Right lung (tissue), 5 donors: ENCODE results near the gene AURKA. TPM values are rescaled to one million over a fixed set of nuclear protein-coding genes. Genes with fewer than 3 reads are reported as not detected.
"Not testable (repeated sequence)": the region's sequence is repeated elsewhere in the genome, so short reads cannot be mapped to it uniquely, and the experiment has no call there.

Source experiments
- DNase-seq, 2 donors: peaks; one replicate each; pipeline ENCODE4 v3.0.0-alpha.2; 2013
- polyA plus RNA-seq, 5 donors: library from polyadenylated mRNA; unstranded; fragments of 120-200 nt; gene quantifications; one replicate each; pipeline versions ENCODE4 v1.2.1 to v1.2.3, GENCODE V29; 2013; ENCODE audit warnings: inconsistent platforms in 1 of 5, low replicate concordance in 1 of 5; ENCODE audit not compliant: insufficient read length in 5 of 5, insufficient read depth in 1 of 5

The AURKA gene
- polyA plus RNA-seq, 5 donors = 12.0 to 32.5 (median 18.7) TPM

DNA sequence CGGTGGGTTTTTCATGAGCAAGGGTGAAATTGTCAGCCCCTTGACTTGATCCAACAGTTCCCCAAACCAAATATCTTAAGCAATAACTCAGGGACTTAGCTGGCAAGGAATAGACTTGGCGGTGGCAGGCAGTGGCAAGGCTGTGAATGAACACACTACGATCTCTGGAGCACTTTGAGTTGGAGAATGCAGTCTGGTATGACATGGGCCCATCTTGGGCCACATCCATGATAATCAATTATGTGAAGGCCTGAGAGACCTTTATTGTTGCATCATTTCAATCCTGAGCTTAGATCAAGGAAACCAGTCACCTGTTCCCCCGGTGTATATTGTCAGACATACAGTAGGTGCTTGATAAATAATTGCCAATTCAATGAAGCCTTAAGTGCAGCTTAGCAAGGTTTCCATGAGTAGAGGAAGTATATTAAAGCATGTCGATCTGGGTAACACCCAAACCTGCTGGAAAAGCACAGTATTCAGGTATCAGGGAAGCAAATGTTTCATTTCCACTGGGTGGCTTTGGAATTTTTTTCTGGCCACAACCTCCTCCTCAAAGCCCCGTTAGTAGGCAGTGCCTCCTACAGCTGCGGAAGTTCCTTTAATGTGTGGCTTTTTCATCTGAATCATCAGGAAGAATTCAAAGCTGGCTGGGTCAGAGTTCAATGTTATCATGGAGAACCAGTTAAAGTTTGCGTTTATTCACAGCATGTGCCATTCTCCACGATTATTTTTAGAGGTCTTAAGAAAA is 30.2 kb upstream of the AURKA start:
- no peak for DNase-seq

DNA sequence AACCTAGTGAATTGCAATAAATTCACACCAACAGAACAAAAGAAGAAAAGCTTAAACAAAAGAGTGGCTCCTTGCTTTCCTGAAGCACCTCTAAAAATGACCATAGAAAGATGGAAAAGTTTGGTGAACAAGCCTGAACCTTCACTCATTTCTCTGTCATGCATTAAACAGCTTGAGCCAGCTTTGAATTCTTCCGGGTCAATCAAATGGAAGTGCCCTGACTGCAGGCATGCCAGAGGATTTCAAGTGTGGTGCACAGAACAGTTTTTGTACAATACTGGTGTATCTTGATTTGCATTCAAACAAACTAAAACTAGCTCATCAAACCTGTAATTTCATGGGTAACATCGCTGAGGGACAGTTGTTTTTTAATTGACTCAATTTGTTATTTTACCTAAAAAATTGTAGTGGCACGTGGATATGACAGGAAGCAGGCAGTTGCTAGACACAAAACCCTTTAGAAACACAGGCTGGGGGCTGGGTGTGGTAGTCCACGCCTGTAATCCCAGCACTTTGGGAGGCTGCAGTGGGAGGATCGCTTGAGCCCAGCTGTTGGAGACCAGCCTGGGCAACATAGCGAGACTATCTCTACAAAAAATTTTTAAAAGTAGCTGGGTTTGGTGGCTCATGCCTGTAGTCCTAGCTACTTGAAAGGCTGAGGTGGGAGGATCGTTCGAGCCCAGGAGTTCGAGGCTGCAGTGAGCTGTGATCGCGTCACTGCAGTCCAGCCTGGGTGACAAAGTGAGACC is 29.1 kb upstream of the AURKA start:
- no peak for DNase-seq

DNA sequence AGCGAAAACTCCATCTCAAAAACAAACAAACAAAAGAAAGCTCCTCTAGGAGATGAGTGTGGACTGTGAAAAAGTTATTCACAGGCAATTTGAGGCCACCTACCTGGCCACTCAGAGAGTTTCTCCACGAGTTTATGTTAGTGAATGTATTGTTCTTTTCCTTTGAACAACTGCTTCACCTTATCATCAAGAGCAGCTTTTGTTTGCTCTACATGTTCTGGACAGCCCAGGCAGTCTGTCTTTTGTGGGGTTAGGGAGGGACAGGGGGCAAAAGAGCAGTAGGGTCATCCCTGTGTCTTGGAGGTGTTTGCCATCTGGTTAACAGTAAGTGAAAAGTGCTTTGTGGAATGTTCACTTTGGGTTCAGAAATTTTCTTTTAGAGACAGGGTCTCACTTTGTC is 28.0 kb upstream of the AURKA start:
- no peak for DNase-seq

DNA sequence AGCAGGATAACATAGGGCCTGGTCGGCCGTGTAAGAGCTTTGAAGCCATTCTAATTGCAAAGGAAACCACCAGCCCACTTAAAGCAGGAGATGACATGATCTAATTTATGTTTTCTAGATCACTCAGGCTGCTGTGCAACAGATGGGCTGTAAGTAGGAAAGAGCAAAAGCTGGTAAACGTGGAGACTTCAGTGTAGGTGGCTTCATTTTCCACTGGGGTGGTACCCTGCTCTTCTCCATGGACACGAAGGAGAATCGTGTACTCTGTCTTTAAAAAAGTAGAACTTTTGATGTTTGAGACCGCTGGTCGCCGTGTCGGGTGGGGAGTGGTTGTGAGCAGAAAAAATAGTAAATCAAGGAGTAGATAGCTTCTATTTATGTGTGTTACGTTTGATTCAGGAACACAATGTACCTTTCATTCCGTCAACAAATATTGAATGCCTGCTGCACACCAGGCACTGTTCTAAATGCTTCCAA is 26.4 kb upstream of the AURKA start:
- DNase-seq = no peak

DNA sequence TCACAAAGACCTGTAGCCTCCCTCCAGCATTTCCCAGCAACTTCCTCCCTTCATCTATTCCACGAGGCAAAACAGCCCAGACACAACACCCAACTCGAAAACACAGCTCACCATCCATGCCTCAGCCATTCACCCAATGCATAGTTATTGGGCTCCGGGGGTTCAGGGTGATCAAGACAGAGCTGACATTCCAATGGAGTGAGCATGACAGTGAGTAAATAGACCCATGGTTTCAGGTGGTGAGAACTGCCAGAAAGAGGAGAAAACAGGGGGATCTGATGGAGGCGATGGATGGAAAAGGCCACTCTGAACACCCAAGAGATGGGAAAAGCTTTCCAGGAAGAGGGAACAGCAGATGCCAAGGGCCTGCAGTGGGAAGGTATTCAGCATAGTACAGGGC is 25.9 kb upstream of the AURKA start:
- no peak for DNase-seq

DNA sequence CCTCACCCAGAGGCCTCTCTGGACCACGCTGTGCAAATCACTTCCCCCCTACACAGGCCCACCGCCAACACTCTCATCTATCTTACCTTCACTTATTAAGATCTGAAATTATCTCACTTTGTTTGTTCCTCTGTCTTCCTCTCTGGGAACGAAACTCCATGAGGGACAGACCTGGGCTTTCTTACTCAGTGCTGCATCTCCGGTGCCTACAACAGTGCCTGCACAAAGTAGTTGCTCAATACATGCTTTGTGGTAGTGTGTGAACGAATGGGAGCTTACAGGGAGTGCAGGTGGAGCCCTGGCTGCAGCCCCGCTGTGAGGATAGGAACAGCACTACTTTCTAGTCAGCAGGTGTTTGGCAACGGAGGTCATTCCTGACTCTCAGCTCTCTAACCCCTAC is 25.4 kb upstream of the AURKA start:
- DNase-seq = no peak

DNA sequence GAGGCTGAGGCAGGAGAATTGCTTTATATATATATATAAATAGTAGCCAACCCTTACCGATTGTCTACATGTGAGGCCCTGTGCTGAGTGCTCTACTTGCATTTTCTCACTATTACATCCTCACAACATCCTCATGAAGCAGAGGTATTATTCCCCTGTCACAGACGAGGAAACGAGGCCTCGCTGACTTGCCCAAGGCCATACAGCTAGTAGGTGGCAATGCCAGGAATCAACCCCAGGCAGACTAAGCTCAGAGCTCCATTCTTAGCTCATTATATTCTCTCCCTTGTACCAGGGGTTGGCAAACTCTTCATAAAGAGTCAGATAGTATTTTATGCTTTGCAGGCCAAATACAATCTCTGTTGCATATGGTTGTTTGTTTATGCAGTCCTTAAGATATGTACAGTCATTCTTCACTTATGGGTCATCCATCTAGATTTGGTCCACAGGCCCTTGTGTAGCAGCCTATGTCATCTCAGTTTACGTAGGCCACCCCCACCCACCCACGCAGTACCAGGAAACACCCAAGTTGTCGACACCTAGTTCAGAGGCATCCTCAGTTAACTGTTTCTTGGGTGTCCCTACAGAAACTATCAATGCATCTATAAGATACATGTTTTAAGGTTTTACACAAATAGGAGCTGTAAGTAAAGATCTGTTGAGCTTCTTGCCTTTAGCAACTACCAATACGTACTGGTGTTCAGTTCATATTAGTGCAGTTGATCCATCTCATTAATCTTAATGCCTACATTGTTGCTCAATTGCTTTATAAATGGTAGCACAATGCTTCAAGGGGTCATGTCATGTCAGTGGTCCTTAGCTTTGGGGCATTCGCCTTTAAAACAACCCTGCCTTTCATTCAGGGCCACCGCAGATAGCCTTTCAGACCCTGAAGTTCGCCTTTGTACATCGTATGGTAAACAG is 23.1 kb upstream of the AURKA start:
- DNase-seq = no peak

DNA sequence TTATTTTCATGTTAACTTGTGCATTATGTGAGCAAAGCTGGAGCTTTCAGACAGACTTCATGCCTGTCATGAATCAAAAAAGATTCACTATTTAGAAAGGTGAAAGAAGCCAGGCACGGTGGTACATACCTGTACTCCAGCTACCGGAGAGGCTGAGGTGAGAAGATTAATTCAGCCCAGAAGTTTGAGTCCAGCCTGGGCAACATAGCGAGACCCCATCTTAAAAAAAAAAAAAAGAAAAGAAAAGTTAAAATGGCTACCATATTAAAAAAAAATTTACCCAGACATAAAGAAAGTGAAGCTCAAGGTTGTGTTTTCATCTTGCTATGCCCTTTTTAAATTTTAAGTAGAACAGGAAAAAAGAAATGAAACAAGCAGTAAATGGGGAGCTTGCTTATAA is 20.9 kb upstream of the AURKA start:
- DNase-seq = no peak

DNA sequence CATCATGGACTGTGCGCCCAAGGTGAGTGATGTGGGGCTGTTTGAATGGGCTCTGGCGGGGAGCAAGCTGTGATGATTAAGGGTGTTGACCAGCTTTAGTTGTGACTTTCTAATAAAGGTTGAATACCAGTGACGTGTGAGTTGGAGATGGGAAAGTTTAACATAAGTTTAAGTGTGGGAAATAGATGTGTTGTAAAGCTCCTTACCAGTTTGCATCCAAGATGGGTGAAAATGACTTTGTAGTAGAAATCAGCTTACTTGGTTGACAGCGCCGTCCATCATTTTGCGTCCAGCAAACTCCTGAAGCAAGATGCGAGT is 20.4 kb upstream of the AURKA start:
- DNase-seq = no peak

DNA sequence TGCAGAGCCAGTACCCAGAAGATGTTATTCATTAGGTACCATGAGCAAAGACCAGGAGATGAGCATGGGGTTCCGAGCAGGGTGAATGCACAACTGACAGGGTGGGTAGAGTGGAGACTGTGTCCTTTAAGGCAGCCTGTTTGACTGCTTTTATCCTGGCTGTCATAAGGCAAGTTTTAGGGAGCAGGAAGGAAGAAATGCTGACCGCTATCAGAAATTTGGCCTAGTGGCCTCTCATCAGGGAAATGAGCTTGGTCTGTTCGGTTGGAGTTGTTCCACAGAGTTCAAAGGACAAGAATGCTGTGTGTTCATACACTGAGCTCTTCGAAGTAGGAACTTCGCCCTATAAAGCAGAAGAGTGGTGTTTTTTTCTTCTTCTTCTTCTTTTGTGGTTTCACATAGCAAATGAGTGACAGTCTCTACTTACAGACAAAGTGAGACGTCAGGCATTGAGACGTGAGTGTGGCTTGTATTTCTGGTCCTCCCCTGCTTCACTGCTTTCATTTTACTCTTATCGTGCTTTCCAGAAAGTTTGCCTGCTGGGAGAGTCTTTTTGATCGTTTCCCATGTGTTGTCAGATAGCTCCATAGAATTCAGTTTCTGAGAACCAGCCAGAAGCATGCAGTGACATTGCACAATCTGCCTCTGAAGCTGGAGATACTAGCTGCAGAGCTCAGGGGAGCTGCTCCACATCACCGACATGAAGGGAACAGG is 19.9 kb upstream of the AURKA start, which contains the start of gene CASS4:
TSS of gene CASS4 (plus strand) at position 502 of the 714 bp plus-strand sequence. CDS start at position 701, 199 bp downstream.
- DNase-seq = peak; percentile 72 to 82

DNA sequence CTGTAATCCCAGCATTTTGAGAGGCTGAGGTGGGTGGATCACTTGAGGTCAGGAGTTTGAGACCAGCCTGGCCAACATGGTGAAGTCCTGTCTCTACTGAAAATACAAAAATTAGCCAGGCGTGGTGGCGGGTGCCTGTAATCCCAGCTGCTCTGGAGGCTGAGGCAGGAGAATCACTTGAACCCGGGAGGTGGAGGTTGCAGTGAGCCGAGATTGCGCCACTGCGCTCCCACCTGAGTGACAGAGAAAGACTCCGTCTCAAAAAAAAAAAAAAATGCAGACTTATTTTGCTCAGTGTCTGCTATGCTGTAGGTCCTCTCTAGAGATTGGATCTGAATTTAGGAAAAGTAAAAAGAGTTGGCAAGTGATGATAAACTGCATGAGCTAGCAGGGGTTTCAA is 19.3 kb upstream of the AURKA start:
- not testable (repeated sequence) for DNase-seq

DNA sequence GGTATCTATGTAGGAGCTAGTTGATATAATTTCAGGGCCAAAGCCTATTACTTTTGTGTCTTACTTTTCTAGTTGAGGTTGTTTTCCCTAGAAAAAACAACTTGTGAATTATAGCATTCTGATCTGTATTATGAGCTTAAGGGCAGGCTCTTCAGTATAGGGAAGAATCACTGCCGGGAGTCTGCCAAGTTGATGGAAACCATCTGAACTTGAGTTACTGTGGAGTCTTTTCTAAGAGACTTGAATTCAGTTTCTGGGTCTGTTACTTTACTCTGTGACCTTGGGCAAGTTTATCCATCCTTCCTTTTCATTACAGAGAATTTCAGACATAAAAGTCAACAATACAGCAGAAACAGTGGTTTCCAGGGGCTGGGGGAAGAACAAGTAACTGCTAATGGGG is 17.9 kb upstream of the AURKA start:
- peak in 1 of 2 donors; percentile 48 for DNase-seq

DNA sequence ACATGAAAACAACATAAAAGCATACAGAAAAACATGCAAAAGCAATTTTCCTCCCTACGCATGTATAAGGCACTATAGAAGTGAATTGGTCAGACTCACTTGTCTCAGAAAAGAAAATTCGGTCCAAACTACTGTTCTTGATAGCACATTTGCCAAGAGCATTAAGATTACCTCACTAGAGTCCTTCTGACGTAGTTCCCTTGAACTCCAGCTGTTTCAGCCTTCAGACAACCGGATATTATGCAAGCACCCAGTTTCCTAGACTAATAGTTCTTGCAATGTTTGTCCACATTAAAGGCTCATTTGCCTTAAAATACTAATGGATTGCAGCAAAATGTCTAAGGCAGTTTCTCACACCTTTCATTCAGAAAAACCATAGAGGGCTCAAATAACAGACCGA is 17.5 kb upstream of the AURKA start:
- peak; percentile 80 to 90 for DNase-seq

DNA sequence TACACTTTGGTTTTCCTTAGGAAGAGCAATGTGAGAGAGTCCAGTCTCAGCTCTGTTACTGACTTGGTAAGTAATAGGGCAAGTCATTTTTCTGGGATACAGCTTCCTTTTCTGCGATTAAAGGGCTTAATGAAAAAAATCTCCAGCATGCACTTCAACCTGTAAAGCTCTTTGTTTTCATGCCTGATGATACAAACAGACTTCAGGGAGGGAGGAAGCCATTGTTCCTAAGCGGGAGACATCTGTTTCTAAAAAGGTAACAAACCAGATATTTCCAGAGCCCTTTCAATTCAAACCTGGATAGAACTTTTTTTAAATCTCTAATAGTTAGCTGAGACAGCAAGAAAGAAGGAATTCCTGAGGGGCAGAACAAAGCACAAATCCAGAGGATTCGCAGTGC is 14.9 kb upstream of the AURKA start:
- DNase-seq = no peak

DNA sequence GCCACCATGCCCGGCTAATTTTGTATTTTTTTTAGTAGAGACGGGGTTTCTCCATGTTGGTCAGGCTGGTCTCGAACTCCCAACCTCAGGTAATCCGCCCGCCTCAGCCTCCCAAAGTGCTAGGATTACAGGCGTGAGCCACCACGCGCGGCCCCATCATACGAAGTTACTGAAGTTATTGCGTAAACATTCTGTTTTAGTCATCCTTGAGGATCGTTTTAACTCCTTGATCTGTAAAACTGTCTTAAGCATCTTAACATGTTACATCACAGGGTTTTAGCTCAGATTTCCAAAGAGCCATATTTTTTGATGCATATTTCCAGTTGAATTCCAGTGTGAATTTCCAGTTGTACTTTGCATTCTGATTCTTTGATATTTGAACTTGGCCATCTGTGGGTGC is 13.3 kb upstream of the AURKA start:
- DNase-seq = not testable (repeated sequence)

DNA sequence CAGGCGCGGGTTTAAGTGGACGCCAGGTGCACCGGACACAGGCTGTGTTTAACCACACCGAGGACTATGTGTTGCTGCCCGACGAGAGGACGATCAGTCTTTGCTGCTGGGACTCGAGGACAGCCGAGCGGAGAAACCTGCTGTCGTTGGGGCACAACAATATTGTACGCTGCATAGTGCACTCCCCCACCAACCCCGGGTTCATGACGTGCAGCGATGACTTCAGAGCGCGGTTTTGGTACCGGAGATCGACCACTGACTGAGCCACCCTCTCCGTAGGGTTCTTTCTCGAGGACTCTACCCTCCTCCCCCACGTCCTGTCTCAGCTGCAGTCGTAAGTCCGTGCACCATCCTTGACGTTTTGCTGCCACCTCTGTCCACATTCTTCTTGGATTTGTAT is 11.4 kb upstream of the AURKA start:
- DNase-seq = no peak

DNA sequence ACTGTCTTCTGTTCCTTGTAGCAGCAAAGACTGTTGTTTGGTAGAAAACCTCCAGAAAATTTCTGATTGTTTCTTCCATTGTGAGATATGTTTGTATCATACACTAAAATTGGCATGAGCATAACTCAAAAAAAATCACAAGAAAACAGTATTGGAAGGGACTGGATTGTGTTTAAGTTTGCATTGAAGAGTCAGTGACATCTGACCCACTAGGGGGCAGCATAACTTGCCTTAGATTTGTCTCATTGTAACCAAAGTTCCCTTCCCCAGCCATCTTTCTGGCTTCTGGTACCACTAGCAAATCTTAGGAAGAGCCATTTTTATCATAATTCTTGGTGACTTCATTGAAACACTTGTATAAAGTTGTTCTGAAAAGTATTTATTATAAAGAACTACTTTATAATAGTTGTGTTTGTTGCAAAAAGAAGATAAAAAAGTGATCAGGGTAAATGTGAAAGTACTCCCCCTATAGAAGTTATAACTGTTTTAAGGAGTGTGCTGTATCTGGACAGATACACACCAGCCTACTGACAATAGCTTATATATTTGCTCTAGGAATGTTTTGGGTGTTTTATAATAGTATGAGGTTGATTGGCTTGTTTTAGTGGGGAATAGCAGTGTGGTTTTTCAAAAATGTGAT is 8.1 kb upstream of the AURKA start:
- peak; percentile 52 to 75 for DNase-seq

DNA sequence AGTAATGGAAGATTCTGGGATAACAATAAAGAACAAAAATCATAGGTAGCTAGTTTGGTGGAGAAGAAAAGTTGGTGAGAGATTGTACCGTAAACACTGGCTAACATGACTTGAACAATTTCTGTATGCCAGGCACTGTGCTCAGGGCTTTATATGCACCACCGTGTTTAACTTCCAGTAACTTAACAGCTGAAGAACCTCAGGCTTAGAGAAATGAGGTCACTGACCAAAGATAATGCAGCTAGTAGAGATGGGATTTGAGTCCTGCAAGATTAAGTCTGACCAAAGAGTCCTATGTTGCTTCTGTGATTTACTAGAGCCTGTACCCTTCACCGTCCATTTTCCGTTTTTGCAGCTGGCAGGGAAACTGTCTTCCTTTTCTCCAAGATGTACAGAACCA is 3.2 kb upstream of the AURKA start:
- DNase-seq = no peak

DNA sequence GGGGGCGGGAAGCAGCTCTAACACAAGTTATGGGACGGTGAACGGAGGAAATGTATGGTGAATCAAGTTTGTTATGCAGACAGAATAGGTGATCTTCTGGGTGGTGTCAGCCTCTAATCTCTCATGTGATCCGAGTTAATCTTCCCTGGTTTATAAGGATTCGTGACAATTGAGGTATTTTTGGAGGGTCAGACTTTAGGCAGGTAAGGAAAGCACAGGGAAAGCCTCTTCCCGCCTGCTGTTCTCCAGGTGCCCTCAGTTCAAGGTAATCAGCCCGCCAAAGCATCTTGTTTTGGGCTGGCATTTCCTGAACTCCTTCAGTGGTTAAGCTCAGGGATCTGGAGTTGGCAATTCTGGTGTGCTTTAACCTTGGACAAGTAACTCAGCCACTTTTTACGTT is 1.6 kb upstream of the AURKA start:
- no peak for DNase-seq

DNA sequence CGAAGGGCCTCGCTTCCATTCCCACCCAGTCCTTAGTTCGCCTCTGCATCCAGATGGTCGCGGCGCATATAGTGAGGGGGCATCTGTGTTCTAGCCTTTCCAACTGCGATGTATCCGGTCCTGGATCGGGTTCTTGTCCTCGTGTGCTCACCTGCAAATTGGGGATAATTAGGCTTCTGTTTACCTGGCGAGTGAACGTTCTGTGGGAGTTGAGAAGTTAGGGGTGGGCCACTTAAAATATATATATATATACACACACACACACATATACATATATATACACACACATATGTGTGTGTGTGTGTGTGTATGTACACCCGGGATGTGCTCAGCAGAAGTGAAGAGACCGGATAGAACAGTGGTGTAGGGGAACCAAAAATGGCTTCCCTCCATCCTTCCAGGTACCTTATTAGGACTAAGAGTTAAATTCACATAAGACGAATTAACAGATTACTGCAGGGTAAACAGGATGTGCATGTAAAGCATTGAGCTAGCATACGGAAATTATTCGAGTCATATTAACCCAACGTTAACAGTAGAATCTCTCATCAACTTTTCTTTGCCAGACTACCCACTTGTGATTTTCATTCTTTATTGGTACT is 967 bp upstream of the AURKA start:
- DNase-seq = no peak
